ENCODE measurements around the gene APBB1IP.
"Not testable (repeated sequence)": the region's sequence is repeated elsewhere in the genome, so short reads cannot be mapped to it uniquely, and the experiment has no call there.

APBB1IP gene

DNA sequence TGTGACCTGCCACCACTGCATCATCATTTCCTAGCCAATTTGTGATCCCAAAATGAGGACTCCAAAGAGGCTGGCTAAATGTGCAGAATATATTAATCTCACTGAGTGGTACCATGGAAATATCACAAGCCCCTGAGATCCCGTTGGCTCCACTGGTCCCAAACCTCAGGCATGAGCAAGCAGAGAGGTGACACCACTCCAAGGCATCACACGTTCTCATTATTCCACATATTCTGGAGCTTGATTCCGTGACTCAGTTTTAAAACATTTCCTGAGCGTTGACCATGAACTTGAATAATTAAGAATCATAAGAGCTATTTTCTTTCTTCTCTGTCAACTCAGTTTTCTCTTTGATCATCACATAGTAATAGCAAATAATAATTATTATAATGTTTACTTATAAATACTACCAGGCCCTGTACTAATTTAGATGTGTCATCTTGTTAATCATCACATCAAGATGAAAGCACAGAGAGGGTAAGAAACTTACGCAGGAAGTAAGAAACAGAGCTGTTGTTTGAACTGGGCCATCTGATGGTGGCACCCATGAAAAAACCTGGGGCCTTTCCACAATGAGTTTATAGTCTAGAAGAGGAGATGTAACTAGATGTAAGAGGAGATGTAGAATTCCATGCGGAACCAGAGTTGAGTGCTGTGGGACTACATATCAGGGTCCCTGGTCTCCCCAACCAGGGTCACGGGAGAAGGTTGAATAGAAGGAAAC, 3.5 kb downstream of the APBB1IP start:
- no peak for DNase-seq

DNA sequence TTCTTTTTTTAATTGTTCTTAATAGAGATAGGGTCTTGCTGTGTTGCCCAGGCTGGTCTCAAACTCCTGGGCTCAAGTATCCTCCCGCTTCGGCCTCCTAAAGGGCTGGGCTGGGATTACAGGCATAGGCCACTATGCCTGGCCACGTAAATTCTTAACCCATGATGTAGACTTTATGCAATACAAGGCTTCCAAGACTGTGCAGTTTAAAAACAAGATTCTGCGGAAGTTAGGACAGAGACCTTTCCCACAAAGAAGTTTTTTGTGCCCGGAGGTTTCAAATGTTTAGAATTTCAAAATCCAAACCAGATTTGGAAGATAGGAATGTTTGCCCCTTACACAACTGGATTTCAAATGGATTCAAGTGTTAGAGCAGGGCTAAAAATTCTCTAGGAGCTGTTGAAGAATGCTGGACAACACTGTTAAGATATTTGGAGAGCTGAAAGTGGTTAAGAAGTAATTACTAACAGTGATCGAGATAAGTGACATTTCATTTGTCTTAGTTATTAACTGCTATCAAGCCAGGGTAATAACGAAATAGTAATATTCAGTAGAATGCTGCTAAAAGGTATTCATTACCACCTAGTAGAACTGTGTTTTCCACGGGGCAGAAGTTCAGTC, 7.4 kb downstream of the APBB1IP start:
- DNase-seq = no peak

DNA sequence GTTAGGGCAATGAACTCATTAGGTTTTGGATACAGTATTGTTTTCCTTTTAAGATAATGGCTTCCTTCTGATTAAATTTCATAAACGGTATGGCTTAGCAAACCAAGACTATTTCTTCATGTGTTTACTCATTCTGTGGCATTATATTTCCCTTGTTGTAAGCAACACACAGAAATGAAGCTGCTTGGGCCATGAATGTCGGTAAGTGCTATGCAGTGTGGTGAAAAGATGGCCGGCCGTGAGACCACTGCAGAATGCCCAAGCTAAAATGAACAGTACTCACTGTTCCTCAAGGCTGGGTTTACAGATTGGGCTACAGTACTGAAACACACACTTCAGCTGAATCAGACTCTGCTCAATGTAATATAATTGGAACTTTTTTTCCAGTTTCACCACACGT, 8.1 kb downstream of the APBB1IP start:
- no peak for DNase-seq

DNA sequence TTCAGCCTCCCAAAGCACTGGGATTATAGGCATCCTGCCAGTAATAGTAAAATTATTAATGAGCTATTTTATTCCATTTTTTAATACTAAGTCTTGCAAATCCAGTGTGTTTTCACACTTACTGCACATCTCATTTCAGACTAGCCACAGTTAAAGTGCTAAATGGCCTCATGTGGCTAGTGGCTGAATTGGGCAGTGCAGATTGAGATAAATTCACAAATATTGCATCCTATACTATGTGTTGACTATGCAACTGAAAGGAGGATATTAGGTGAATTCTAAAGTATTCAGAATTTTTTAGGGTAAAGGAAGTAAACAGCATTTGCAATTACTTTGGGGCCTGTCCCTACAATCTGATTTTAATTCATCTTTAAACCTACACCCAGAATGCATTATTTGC, 10.2 kb downstream of the APBB1IP start:
- DNase-seq = no peak

DNA sequence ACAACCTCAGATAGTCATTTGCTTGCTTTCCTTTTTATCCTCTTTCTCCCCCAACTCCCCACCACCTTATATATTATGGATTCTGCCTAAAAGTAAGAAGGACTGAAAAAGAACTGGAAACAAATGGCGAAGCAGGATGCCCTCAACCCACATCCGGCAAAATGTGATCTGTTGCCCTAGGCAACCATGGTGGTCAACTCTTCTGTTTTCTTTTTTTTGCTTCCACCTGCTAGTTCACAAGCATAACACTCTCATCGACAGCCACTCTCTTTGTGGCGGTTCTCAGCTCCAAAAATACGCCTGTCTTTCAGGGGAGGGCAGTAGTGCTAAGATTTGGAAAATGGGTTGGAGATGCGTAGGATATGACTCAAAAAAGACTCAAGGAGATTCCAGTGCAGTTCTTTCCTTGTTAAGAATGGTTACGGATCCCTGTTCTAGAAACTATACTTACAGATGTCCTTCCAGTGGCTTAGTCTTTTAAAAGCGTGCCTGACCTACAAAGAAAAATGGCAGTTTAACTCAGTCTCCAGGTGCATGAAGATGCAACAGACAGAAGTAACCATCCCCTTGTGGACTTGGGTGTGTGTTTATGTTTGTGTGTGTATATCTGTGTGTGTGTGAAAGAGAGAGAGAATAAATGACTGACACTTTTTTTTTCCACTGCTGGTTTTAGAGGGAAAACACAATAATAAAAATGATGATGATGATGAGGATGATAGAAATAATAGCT, 10.7 kb downstream of the APBB1IP start:
- no peak for DNase-seq

DNA sequence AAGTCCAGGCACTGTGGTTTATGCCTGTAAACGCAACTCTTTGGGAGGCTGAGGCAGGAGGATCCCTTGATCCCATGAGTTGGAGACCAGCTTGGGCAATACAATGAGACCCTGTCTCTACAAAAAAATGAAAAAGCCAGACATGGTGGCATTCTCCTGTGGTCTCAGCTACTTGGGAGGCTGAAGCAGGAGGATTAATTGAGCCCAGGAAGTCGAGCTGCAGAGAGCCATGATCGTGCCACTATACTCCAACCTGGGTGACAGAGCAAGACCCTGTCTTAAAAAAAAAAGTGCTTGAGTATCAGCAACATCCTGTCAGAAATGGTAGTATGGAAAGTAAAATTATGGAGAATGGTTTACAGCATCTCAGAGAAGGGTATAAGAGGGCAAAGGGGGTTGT, 11.6 kb downstream of the APBB1IP start:
- no peak for DNase-seq

DNA sequence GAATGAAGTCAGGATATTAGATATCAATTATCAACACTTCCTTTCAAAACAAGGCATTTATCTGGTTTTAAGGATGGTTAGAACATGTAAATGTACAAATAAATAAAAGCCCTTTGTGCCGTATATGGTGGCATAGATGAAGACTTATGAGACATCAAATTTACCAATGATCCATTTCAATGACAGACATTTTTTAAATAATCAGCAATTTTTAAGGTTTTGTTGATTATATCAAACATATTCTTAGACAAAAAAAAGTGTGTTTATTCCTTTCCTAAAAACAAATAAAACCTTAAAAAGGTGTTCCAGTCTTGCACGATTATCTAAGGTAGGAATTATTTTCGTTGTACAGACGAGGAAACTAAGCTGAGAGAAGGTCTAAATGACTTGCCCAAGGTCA, 13.8 kb downstream of the APBB1IP start:
- no peak for DNase-seq

DNA sequence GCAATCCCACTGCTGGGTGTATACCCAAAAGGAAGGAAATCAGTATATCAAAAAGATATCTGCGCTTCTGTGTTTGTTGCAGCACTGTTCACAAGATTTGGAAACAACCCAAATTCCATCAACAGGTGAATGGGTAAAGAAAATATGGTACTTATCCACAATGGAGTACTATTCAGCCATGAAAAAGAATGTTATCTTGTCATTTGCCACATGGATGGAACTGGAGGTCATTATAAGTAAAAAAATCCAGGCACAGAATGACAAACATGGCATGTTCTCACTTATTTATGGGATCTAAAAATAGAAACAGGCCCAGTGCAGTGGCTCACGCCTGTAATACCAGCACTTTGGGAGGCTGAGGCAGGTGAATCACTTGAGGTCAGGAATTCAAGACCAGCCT, 15.7 kb downstream of the APBB1IP start:
- no peak for DNase-seq

DNA sequence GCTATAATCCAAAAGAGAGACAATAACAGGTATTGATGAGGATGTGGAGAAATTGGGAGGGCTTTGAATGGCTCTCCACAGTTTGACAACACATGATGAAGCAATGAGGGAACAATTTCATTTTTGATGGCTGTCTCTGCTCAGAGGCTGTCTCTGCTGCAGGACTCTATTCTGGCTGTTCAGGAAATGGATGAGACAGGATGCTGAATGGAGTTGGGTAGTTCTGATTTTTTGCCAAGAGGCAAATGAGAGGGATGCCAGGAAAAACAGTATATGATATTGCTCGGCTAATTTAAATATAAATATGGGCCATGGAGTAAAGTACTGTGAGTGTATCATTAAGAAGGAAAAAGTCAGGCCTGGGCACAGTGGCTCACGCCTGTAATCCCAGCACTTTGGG, 16.8 kb downstream of the APBB1IP start:
- no peak for DNase-seq

DNA sequence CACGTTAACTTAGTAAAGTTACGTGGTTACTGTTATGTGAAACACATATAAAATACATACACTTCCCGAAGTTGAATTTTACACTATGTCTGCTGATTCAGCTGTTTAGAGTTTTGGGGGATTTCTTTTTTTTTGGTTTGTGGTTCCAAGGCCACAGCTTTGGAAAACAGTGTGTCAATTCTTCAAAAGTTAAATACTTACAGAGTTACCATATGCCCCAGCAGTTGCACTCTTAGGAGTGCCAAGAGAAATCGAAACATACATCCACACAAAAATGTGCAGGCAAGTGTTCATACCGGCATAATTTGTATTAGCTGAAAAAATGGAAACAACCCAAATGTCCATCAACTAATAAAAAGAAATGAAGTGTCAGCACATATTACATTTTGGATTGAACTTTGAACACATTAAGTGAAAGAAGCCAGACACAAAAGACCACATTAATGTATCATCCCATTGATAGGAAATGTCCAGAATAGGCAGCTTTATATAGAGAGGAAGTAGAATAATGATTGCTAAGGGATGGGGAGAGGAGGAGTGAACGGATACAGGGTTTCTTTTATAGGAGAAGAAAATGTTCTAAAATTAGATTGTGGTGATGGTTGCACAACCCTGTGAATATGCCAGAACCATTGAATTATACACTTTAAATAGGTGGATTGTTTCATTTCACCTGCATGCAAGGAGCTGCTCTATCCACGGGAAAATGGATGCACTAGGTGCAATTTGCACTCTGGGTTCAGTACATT, 17.6 kb downstream of the APBB1IP start:
- no peak for DNase-seq

DNA sequence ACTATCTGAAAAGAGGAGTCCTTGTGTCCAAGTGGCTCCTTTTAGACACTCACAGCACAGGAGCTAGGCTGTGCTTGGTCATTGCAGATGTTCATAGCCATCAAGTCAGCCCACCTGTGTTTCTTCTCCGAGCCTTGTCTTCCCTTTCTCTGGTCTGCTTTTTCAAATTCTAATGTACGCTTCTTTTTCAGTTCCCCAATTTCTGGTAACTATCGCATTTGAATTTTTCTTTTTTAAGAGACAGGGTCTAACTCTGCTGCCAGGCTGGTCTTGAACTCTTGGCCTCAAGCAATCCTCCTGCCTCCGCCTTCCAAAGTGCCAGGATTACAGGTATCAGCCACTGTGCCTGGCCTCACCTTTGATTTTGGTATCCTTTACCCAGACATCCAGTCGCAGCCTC, 18.9 kb downstream of the APBB1IP start:
- no peak for DNase-seq

DNA sequence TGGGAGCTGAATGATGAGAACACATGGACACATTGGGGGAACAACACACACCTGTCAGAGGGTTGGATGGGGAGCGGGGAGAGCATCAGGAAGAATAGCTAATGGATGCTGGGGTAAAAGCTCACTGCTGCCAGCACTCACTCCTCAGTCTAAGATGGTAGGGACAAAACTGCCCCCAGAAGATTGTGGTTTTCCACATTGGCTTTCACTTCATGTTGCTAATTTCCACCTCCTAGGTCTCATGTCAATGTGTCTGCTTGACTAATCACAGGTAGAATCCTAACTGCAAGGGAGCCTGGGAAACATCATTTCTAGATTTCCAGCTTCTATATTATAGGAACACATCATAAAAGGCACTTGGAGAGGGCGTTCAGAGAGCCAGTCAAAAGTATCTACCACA, 22.6 kb downstream of the APBB1IP start:
- no peak for DNase-seq

DNA sequence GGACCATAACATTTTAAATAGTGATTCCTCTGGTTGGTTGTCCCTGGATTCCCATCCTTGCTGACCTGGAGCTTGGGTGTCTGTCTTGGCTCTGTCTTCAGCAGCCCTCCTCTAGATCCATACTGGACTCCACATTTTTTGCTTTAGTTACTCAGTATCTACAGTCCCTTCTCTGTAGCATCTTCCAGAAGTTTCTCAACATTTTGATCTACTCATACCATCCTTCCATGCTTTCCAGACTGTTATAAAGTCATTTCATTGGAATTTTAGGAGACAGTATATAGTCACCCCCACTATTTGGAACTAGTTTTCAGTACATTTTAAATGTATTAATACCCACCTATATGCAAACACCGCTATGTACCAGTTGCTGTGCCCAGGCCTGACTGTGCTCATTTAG, 25.8 kb downstream of the APBB1IP start:
- no peak for DNase-seq

DNA sequence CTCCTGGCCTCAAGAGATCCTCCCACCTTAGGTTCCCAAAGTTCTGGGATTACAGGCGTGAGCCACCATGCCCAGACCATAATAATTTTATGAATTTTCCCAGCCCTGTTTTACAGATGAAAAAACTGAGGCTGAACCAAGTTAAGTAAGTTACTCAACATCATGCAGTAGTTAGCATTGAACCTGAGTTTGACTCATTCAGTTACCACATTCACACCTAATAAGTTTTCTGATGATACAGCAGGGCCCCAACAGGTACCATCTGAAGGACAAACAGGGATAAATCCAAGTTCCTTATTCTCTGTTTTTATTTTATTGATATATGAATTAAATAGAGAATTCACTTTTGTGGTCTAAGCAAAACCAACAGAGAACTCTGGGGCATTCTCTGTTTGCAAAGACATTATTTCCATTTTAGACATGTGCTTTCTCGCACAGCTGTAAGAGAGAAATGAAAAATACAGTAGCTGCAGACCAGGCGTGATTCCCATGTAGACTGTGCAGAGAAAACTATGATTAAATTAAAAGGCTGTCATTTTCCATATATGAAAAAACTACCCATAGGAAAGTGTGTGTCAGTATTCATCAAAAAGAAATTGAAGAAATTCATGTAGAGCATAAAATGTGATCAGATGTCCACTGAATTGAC, 26.6 kb downstream of the APBB1IP start:
- DNase-seq = no peak

DNA sequence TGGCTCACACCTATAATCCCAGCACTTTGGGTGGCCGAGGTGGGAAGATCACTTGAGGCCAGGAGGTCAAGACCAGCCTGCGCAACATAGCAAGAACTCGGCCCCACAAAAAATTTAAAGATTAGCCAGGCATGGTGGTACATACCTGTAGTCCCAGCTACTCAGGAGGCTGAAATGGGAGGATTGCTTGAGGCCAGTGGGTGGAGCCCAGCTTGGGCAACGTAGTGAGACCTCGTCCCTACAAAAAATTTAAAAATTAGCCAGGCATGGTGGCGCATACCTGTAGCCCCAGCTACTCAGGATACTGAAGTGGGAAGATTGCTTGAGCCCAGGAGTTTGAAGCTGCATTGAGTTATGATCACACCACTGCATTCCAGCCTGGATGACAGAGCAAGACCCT, 28.4 kb downstream of the APBB1IP start:
- not testable (repeated sequence) for DNase-seq

DNA sequence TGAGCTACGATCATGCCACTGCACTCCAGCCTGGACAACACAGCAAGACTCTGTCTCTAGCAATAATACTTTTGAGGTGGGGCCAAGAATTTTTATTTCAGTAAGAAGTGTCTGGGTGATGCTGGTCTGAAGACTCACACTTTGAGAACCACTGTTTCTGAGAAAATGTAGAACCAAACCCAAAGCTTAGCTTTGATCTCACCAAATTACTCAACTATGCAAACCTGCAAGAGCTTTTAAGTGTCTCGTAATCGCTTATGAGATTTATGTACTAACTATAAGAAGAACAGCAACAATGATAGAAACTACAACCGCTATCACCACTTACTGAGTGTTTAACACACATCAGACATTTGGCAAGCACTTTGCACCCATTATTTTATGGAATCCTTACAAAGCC, 29.5 kb downstream of the APBB1IP start:
- DNase-seq = no peak

DNA sequence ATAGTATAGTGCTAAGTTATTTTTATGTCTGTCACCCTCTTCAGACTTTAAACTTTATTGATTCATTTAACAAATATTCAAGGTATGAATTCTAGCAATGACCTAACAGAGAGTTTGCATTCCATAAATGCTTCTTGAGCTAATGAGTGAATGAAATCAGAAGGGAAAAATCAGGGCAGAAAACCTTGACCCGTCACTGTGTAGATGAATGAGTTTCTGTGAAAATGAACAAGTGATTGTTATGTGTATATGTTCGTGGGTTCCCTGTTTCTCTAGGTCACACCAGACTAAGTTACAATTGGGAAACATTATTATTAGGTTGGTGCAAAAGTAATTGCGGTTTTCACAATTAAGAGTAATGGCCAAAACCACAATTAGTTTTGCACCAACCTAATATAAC, 30.1 kb downstream of the APBB1IP start:
- DNase-seq = no peak

DNA sequence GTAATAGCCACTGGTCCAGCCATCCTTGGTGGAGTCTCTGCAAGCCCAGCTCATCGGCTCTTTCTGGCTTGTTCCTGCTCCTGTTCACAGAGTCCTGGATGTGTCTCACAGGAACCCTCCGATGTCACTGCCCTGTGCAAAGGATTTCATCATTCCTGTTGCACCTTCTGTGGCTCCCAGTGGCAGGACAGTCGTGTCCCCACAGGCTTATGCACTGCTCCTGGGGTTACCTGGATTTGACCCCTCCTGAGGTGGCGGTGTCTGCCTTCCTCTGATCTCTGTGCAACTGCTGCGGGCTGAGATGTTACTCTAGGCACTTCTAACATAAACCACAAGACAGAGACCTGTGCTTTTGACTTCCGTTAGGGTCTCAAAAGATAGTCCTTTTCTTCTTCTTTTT, 30.6 kb downstream of the APBB1IP start:
- no peak for DNase-seq

DNA sequence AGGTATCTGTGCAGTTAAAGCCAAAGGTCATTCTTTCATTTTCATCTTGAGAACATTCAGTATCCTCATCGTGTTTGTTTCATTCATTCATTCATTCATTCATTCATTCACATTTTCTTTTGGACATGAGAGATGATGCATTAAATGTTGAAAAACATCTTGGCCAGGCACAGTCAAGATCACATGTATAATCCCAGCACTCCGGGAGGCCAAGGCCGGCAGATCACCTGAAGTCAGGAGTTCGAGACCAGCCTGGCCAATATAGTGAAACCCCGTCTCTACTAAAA, 34.3 kb downstream of the APBB1IP start:
- no peak for DNase-seq

DNA sequence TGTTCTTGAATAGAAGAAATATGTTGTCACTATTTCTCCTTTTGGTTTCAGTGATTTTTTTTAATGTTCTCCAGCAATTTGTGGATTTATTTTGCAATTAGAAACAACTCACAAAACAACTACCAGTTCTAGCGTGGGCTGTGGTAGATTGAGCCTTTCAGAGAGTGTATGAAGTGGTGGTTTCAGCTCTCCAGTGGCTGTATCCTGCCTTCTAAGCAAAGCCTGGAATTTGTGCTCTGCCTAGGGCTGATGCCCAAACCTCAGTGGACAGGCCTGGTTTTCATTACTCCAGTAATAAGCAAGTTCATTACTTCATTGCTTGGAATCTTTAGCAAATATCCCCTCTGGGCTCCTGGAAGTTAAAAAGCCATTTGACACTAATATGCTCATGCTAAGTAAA, 35.9 kb downstream of the APBB1IP start:
- no peak for DNase-seq

DNA sequence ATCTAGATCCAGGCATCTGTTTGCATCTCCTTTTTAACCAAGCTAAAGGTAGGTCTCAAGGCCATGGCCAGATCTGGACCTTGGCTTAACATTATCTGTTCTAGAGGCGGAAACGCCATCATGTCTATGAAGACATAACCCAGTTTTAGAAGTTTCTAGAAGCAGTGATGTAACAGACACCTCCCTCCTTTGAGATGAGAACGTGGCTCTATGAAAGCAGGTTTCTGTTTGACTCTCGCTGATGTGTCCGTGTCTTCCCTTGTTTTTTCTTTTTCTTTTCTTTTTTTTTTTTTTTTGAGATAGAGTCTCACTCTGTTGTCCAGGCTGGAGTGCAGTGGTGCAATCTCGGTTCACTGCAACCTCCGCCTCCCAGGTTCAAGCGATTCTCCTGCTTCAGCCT, 36.7 kb downstream of the APBB1IP start:
- DNase-seq = not testable (repeated sequence)

DNA sequence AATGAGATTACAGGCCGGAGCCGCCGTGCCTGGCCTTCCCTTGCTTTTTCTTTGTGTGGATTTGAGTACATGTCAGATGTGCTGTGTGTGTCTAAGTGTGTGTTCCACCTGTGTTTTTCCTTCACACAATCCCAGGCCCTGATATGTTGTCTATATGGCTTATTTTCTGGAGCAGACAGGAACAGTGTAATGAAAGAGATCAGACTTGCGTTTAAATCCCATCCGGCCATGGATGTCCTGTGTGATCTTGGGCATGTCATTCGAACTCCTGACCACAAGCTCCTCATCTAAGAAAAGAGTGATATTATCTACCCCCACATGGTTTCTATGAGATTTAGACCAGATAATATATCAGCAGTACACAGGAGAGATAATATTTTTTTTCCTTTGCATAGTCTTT, 37.2 kb downstream of the APBB1IP start:
- no peak for DNase-seq

DNA sequence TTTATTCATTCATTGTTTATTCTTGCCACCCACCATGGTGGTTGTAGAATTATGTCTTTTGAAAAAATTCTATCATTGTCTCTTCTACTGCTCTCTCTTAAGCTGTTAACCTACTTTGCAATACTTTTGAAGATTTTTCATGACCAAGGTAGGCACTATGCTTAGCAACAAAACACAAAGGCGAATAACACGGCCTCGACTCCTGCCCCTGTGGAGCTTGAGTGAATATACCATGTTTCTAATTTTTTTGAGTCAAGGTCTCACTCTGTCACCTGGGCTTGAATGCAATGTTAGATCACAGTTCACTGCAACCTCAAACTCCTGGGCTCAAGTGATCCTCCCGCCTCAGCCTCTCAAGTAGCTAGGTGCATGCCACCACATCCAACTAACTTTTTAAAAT, 39.4 kb downstream of the APBB1IP start:
- no peak for DNase-seq

Measured in activated naive CD4-positive, alpha-beta T cell treated with anti-CD3 and anti-CD28 coated beads, Interleukin-2, amount 50 U/mL, for 16 hours (primary cell).